Choroid plexus epithelial cell (primary cell): ENCODE measurements around the gene DACT1.
A peak's percentile ranks its signal among the peaks of the same experiment; 100 is the strongest.
"Not testable (repeated sequence)": the region's sequence is repeated elsewhere in the genome, so short reads cannot be mapped to it uniquely, and the experiment has no call there.

Experiments used
- DNase-seq: peaks from one replicate; pipeline ENCODE4 v3.0.0-alpha.2; 2010; ENCODE audit warnings: low read depth
- H3K4me3 ChIP-seq: 2 replicates; pipeline ENCODE4 v1.5.1; 2011; ENCODE audit warnings: low read depth, mild to moderate bottlenecking, control low read depth, low read length, moderate library complexity
- TF ChIP-seq, protein P1 (sequence below): conservative IDR thresholded peaks from 2 replicates; pipeline ENCODE4 v1.5.1; 2011; ENCODE audit warnings: low read depth, mild to moderate bottlenecking, control low read depth, inconsistent platforms, low read length, moderate library complexity

Gene DACT1, protein sequence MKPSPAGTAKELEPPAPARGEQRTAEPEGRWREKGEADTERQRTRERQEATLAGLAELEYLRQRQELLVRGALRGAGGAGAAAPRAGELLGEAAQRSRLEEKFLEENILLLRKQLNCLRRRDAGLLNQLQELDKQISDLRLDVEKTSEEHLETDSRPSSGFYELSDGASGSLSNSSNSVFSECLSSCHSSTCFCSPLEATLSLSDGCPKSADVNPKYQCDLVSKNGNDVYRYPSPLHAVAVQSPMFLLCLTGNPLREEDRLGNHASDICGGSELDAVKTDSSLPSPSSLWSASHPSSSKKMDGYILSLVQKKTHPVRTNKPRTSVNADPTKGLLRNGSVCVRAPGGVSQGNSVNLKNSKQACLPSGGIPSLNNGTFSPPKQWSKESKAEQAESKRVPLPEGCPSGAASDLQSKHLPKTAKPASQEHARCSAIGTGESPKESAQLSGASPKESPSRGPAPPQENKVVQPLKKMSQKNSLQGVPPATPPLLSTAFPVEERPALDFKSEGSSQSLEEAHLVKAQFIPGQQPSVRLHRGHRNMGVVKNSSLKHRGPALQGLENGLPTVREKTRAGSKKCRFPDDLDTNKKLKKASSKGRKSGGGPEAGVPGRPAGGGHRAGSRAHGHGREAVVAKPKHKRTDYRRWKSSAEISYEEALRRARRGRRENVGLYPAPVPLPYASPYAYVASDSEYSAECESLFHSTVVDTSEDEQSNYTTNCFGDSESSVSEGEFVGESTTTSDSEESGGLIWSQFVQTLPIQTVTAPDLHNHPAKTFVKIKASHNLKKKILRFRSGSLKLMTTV

DNA sequence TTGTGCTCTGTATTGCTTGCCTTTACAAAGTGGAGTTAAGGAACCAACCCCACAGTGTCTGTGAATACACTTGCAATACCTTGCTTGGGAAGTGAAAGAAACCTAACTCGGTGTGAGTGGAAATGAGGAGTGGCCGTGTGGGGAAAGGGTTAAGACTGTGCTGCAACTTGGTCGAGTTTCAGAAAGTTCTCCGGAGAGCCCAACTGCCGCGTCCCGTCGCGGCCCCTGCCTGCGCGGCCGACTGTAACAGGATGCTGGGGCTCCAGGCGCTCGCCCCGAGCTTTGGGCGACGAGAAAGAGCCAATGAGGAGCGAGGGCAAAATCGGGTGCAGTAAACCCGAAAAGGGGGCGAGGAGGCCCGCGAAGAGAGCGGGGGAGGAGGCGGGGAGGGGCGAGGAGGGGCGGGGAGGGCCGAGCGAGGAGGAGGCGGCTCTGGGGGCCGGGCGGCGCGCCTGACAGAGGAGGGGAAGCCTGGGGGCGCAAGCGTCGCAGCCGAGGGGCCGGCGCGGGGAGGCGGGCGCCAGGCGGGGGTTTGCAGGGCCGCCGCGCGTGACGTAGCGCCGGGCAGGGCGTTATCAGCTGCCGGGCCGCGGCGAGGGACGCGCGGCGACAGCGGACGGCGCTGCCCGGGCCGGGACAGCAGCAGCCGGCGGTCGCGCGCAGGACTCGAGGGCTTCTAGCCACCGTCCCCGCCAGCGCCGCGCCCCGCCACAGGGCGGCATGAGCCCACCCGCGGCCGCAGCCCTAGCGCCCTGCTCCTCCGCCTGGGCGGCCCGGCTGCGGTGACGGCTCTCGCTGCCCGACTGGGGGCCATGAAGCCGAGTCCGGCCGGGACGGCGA is at the start of gene DACT1:
DACT1 (plus strand) TSS at position 572 of the 840 bp plus-strand sequence; CDS start at position 813, 241 bp downstream.
- TF ChIP-seq, protein P1, sequence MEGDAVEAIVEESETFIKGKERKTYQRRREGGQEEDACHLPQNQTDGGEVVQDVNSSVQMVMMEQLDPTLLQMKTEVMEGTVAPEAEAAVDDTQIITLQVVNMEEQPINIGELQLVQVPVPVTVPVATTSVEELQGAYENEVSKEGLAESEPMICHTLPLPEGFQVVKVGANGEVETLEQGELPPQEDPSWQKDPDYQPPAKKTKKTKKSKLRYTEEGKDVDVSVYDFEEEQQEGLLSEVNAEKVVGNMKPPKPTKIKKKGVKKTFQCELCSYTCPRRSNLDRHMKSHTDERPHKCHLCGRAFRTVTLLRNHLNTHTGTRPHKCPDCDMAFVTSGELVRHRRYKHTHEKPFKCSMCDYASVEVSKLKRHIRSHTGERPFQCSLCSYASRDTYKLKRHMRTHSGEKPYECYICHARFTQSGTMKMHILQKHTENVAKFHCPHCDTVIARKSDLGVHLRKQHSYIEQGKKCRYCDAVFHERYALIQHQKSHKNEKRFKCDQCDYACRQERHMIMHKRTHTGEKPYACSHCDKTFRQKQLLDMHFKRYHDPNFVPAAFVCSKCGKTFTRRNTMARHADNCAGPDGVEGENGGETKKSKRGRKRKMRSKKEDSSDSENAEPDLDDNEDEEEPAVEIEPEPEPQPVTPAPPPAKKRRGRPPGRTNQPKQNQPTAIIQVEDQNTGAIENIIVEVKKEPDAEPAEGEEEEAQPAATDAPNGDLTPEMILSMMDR: no peak
- DNase-seq: peak; percentile 86
- peak within 1 kb of the TSS; percentile 68 for H3K4me3 ChIP-seq

- not testable (repeated sequence) for H3K4me3 ChIP-seq, DNase-seq
These were observed 49.4 kb upstream of the DACT1 start for GRCh38 chr14:58588321-58588720.

GRCh38 chr14:58593977-58594376 is 43.8 kb upstream of the DACT1 start:
- no peak overlapping the region for H3K4me3 ChIP-seq
- no peak for DNase-seq
- TF ChIP-seq, protein P1: no peak

- no peak overlapping the region for H3K4me3 ChIP-seq
- TF ChIP-seq, protein P1: no peak
- DNase-seq: no peak
These were observed 40.7 kb upstream of the DACT1 start for GRCh38 chr14:58597041-58597440.

DNA sequence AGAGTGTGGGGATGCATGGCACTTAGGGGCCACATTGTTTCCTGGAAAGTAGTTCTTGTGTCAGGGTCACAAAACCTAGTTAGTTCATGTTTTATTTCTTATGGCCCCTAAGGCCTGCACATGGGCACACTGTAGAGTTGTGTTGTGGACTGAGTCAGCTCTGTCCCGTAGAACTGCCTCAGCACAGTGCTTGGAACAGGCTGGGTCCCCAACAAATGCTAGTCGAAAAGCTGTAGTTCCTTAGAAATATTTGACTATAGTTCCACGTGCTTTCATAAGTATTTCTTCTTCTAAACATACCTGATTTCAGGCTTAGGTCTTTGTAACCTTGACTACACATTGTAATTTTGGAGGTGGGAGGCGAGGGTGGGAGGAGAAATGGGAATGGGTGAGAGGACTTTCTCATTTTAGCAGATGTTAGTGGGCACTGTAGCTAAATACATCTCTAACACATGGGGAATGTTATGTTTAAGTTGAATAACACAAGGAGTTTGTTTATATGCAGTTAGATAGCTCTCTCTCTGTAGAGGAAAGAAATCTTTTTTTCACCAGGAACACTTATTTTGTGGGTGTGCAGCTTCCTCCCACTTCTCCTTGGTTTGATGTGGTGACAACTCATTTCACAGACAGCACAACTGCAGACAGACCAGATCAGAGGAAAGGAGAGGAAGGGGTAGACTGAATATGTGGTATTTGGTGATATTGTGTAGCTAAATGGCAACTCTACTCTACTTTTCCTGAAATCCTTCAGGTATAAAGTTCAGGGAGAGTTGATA is 39.5 kb upstream of the DACT1 start:
- H3K4me3 ChIP-seq: no peak overlapping the region
- TF ChIP-seq, protein P1: no peak
- DNase-seq: no peak

GRCh38 chr14:58598804-58599525 is 38.8 kb upstream of the DACT1 start:
- H3K4me3 ChIP-seq: no peak overlapping the region
- no peak for DNase-seq
- TF ChIP-seq, protein P1: no peak
